Natural killer cell (primary cell): ENCODE data around the gene BMERB1. TPM values are rescaled to one million over a fixed set of nuclear protein-coding genes. Genes with fewer than 3 reads are reported as not detected.
"Not testable (repeated sequence)": the region's sequence is repeated elsewhere in the genome, so short reads cannot be mapped to it uniquely, and the experiment has no call there.

Source experiments
- ATAC-seq, 3 donors: fragments of 150-1000 bp in 2 of 3; fragments of 200-7000 bp in 1 of 3; cut with Tn5 transposase; 1 replicate in 1 of 3; 2 replicates in 2 of 3; pipeline ENCODE4 v1.10.0; 2021; ENCODE audit warnings: mild to moderate bottlenecking in 2 of 3, moderate library complexity in 2 of 3
- DNase-seq, 2 donors: peaks; one replicate each; pipeline versions ENCODE4 v3.0.0 to v3.0.0-alpha.2; 2013 to 2021; ENCODE audit warnings: mixed read lengths in 1 of 2
- H3K27ac ChIP-seq: one replicate; pipeline ENCODE4 v1.5.1; 2013; ENCODE audit warnings: mild to moderate bottlenecking, low read length
- H3K27me3 ChIP-seq: one replicate; pipeline ENCODE4 v1.6.1; 2013; ENCODE audit warnings: low read length; ENCODE audit not compliant: control insufficient read depth, insufficient read depth
- H3K36me3 ChIP-seq: one replicate; pipeline ENCODE4 v1.6.1; 2013; ENCODE audit warnings: low read length; ENCODE audit not compliant: control insufficient read depth, insufficient read depth
- H3K4me1 ChIP-seq: one replicate; pipeline ENCODE4 v1.6.1; 2013; ENCODE audit warnings: low read length; ENCODE audit not compliant: control insufficient read depth, insufficient read depth
- H3K4me3 ChIP-seq: one replicate; pipeline ENCODE4 v1.5.1; 2013; ENCODE audit warnings: low read length
- H3K9me3 ChIP-seq: one replicate; pipeline ENCODE4 v1.6.1; 2013; ENCODE audit warnings: low read length; ENCODE audit not compliant: control insufficient read depth, insufficient read depth
- H3K27ac Mint-ChIP-seq, 2 donors: one replicate each; pipeline ENCODE4 v1.8.0; 2022; ENCODE audit warnings: mild to moderate bottlenecking in 2 of 2, mixed read lengths in 2 of 2, moderate library complexity in 1 of 2
- H3K27me3 Mint-ChIP-seq, 2 donors: one replicate each; pipeline ENCODE4 v1.8.0; 2022; ENCODE audit warnings: low read depth in 2 of 2, mixed read lengths in 2 of 2
- H3K36me3 Mint-ChIP-seq: one replicate; pipeline ENCODE4 v1.8.0; 2022; ENCODE audit warnings: mixed read lengths
- H3K4me1 Mint-ChIP-seq, 2 donors: one replicate each; pipeline ENCODE4 v1.8.0; 2022; ENCODE audit warnings: mixed read lengths in 2 of 2
- H3K4me3 Mint-ChIP-seq: one replicate; pipeline ENCODE4 v1.8.0; 2022; ENCODE audit warnings: mild to moderate bottlenecking, moderate library complexity, mixed read lengths
- H3K9me3 Mint-ChIP-seq, 2 donors: one replicate each; pipeline ENCODE4 v1.8.0; 2022; ENCODE audit warnings: mixed read lengths in 2 of 2
- WGBS: methylation state at CpG from one replicate; pipeline ENCODE4 v1.1.7; 2013; ENCODE audit warnings: missing lambda C conversion rate; ENCODE audit not compliant: insufficient coverage; 5-methylcytosine and 5-hydroxymethylcytosine counted together
- intact Hi-C: fragments of 100-400 bp; cut with micrococcal nuclease; formaldehyde crosslinking; loops from one replicate; pipeline ENCODE4 v1.14.2; 2022
- total RNA-seq, 4 donors: library from RNA; stranded (reverse); fragments of 120-200 nt in 1 of 4; gene quantifications; one replicate each; pipeline versions ENCODE4 v1.2.3 to v1.2.4, GENCODE V29; 2013 to 2022
- TF ChIP-seq, protein P1 (sequence below): fragments of 200-600 bp; IDR thresholded peaks from one replicate; pipeline ENCODE4 v1.8.0; 2022; ENCODE audit warnings: antibody characterized with exemption

BMERB1 gene
- total RNA-seq, 3 donors from 2014 or later (not counting 1 experiment from before 2014, with no cell fraction given), result 3.7 to 6.7 (median 4.5) TPM

GRCh38 chr16:15422222-15422621, 12.2 kb upstream of the BMERB1 start:
- ATAC-seq (no peak), DNase-seq (no peak)
- no peaks in the 10 kb centered on the region for H3K4me1 Mint-ChIP-seq
- Histone ChIP-seq H3K27ac (no peak overlapping the region), H3K27me3 (no peaks in the 10 kb centered on the region), H3K9me3 (no peaks in the 10 kb centered on the region), H3K36me3 (no peaks in the 10 kb centered on the region), H3K4me3 (no peak overlapping the region), H3K4me1 (no peaks in the 10 kb centered on the region)
- no peaks in the 10 kb centered on the region for H3K36me3 Mint-ChIP-seq
- H3K27me3 Mint-ChIP-seq, result peaks cover 0 to 7% of the 10 kb centered on the region in 2 donors
- intact Hi-C loops, result loop anchor here (10.0 kb wide), 1 partner anchor 703 kb away; no protein-coding TSS in a partner anchor
- WGBS, result 90% methylated on average over 8 of the region's 8 CpGs
- H3K9me3 Mint-ChIP-seq, result no peaks in the 10 kb centered on the region
- no peak overlapping the region for H3K4me3 Mint-ChIP-seq
- TF ChIP-seq, protein P1, sequence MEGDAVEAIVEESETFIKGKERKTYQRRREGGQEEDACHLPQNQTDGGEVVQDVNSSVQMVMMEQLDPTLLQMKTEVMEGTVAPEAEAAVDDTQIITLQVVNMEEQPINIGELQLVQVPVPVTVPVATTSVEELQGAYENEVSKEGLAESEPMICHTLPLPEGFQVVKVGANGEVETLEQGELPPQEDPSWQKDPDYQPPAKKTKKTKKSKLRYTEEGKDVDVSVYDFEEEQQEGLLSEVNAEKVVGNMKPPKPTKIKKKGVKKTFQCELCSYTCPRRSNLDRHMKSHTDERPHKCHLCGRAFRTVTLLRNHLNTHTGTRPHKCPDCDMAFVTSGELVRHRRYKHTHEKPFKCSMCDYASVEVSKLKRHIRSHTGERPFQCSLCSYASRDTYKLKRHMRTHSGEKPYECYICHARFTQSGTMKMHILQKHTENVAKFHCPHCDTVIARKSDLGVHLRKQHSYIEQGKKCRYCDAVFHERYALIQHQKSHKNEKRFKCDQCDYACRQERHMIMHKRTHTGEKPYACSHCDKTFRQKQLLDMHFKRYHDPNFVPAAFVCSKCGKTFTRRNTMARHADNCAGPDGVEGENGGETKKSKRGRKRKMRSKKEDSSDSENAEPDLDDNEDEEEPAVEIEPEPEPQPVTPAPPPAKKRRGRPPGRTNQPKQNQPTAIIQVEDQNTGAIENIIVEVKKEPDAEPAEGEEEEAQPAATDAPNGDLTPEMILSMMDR, result no peak
- no peak overlapping the region for H3K27ac Mint-ChIP-seq

DNA sequence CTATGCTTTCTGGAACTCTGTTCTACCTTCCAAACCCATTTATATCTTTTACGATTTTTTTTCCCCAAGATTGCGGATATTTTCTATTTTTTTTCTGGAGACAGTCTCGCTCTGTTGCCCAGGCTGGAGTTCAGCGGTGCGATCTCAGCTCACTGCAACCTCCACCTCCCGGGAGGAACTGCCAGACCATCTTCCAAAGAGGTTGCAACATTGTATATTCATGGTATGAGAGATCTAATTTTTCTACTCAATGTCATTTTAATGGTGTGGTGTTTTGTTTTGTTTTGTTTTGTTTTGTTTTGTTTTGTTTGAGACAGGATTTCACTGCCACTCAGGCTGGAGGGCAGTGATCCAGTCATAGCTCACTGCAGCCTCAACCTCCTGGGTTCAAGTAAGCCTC, 8.5 kb upstream of the BMERB1 start:
- peaks cover 3% of the 10 kb centered on the region for H3K4me1 ChIP-seq
- DNase-seq (no peak), ATAC-seq (no peak)
- Mint-ChIP-seq H3K36me3 (no peaks in the 10 kb centered on the region), H3K27me3 (peaks cover 0 to 7% of the 10 kb centered on the region in 2 donors), H3K9me3 (no peaks in the 10 kb centered on the region), H3K4me3 (no peak overlapping the region), H3K4me1 (no peaks in the 10 kb centered on the region), H3K27ac (no peak overlapping the region)
- WGBS, result 97% methylated on average over 6 of the region's 6 CpGs
- intact Hi-C loops, result loop anchor here (2.0 to 10.0 kb wide), 3 partner anchors 217 to 699 kb away; partner anchors contain the start of gene MARF1
- H3K4me3 ChIP-seq, result no peak overlapping the region
- H3K9me3 ChIP-seq, result no peaks in the 10 kb centered on the region
- no peak overlapping the region for H3K27ac ChIP-seq
- TF ChIP-seq, protein P1, result no peak
- H3K36me3 ChIP-seq, result no peaks in the 10 kb centered on the region
- H3K27me3 ChIP-seq, result no peaks in the 10 kb centered on the region

DNA sequence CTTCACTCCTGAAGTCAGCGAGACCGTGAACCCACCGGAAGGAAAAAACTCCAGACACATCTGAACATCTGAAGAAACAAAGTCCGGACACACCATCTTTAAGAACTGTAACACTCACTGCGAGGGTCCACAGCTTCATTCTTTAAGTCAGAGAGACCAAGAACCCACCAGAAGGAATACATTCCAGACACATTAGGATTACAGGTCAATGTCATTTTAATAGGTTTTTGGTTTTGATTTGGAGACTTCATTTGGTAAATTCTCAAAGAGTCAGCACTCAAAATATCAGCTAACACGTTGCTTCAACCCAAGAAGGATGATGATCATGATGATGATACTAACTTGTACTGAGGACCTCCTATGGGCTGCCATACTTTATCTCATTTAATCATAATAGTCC, 7.6 kb upstream of the BMERB1 start:
- H3K4me1 ChIP-seq, result peaks cover 3% of the 10 kb centered on the region
- no peaks in the 10 kb centered on the region for H3K9me3 ChIP-seq
- no peak overlapping the region for H3K27ac ChIP-seq
- no peak overlapping the region for H3K4me3 Mint-ChIP-seq
- no peaks in the 10 kb centered on the region for H3K27me3 ChIP-seq
- no peaks in the 10 kb centered on the region for H3K36me3 ChIP-seq
- intact Hi-C loops, result loop anchor here (2.0 to 10.0 kb wide), 3 partner anchors 216 to 698 kb away; partner anchors contain the start of gene MARF1
- no peak overlapping the region for H3K27ac Mint-ChIP-seq
- WGBS, result 61% methylated on average over 3 of the region's 6 CpGs
- no peak overlapping the region for H3K4me3 ChIP-seq
- DNase-seq (no peak), ATAC-seq (no peak)
- TF ChIP-seq, protein P1, result no peak
- H3K9me3 Mint-ChIP-seq, result no peaks in the 10 kb centered on the region
- H3K4me1 Mint-ChIP-seq, result no peaks in the 10 kb centered on the region
- H3K36me3 Mint-ChIP-seq, result no peaks in the 10 kb centered on the region
- peaks cover 0 to 5% of the 10 kb centered on the region in 2 donors for H3K27me3 Mint-ChIP-seq

DNA sequence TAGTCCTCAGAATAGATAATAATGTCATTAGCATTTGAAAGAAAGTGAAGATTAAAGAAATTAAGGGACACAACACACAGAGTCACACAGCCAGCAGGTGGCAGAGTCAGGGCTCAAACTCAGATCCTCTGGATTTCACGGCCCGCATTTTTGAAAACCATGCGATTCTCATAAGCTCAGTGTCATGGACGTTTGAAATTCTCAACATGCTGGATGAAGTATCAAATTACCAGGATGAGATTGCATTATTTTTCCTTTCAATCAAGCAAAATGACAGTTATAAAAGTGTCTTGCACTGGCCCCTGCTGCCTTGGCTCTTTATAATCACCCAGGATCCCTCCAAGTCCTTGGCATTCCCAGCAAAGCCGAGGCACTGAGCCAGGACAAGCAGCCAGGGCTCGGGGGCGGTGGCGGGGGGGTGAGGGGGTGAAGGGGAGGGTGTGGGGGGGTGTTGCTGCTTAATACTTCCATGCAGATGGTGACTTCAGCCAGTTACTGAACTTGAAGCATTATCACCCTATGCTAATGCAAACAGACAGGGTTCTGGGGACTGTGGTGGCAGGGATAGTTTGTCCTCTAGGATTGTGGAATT, 6.6 kb upstream of the BMERB1 start:
- intact Hi-C loops, result loop anchor here (2.0 to 10.0 kb wide), 3 partner anchors 215 to 697 kb away; partner anchors contain the start of gene MARF1
- Mint-ChIP-seq H3K36me3 (no peaks in the 10 kb centered on the region), H3K9me3 (no peaks in the 10 kb centered on the region), H3K27me3 (peaks cover 0 to 2% of the 10 kb centered on the region in 2 donors), H3K27ac (no peak overlapping the region), H3K4me1 (no peaks in the 10 kb centered on the region), H3K4me3 (no peak overlapping the region)
- Histone ChIP-seq H3K27ac (no peak overlapping the region), H3K27me3 (no peaks in the 10 kb centered on the region), H3K36me3 (no peaks in the 10 kb centered on the region), H3K9me3 (no peaks in the 10 kb centered on the region), H3K4me1 (peaks cover 3% of the 10 kb centered on the region), H3K4me3 (no peak overlapping the region)
- 6% methylated on average over 4 of the region's 8 CpGs for WGBS
- peak; percentile 43 to 73 for DNase-seq
- TF ChIP-seq, protein P1, result peak; percentile 59
- peak; percentile 60 to 70 (median 69) for ATAC-seq

GRCh38 chr16:15430884-15431283, 3.5 kb upstream of the BMERB1 start:
- H3K27ac Mint-ChIP-seq, H3K9me3 Mint-ChIP-seq, DNase-seq, H3K9me3 ChIP-seq, H3K27me3 ChIP-seq, intact Hi-C loops, H3K4me3 ChIP-seq, H3K27ac ChIP-seq, ATAC-seq, H3K36me3 ChIP-seq, H3K4me3 Mint-ChIP-seq, H3K36me3 Mint-ChIP-seq: not testable (repeated sequence)
- WGBS, result 93% methylated on average over 11 of the region's 11 CpGs
- Mint-ChIP-seq H3K4me1 (peaks cover 16 to 19% of the 10 kb centered on the region in 2 donors), H3K27me3 (peaks cover 20% of the 10 kb centered on the region in 2 donors)
- H3K4me1 ChIP-seq, result peaks cover 18% of the 10 kb centered on the region
